Spinal cord (tissue), 4 donors: ENCODE results near the gene MEIG1. TPM values are rescaled to one million over a fixed set of nuclear protein-coding genes. Genes with fewer than 3 reads are reported as not detected.

Source experiments
- polyA plus RNA-seq, 2 donors: library from polyadenylated mRNA; unstranded; fragments of 120-200 nt; gene quantifications; one replicate each; pipeline ENCODE4 v1.2.1, GENCODE V29; 2013; ENCODE audit not compliant: insufficient read length in 2 of 2
- total RNA-seq, 2 donors: library from RNA; depleted of rRNA in 1 of 2; stranded (reverse); fragments of 120-200 nt in 1 of 2; fragments of >200 nt in 1 of 2; gene quantifications; one replicate each; pipeline versions ENCODE4 v1.2.3 to v1.2.4, GENCODE V29; 2013 to 2014

MEIG1 gene
- total and polyA plus RNA-seq, 4 donors, result 1.2 to 2.6 (median 1.9) TPM; not detected in 1

Other genes starting within 250 kb of the MEIG1 start
- gene FAM107B, start 184.5 kb upstream of the MEIG1 start, total RNA-seq, result 10 to 100 TPM; 49.2 to 56.9 TPM
- 10 to 100 TPM; 36.4 to 44.9 TPM for gene FAM107B, start 184.5 kb upstream of the MEIG1 start, polyA plus RNA-seq
- 1 to 10 TPM in 1 of 2 donors, under 1 TPM in 1; 0.50 to 2.9 TPM for gene CDNF, start 121.4 kb upstream of the MEIG1 start, total RNA-seq
- gene CDNF, start 121.4 kb upstream of the MEIG1 start, polyA plus RNA-seq, result 1 to 10 TPM; 1.5 to 1.8 TPM
- 10 to 100 TPM; 16.1 to 16.9 TPM for gene HSPA14, start 121.1 kb upstream of the MEIG1 start, total RNA-seq
- 10 to 100 TPM; 14.8 to 17.7 TPM for gene HSPA14, start 121.1 kb upstream of the MEIG1 start, polyA plus RNA-seq
- gene MSANTD7, start 121.1 kb upstream of the MEIG1 start, total RNA-seq, result 10 to 100 TPM; 18.2 to 27.7 TPM
- gene MSANTD7, start 121.1 kb upstream of the MEIG1 start, polyA plus RNA-seq, result 10 to 100 TPM; 16.1 to 17.7 TPM
- gene SUV39H2, start 80.5 kb upstream of the MEIG1 start, total RNA-seq, result 10 to 100 TPM; 16.5 to 19.4 TPM
- gene SUV39H2, start 80.5 kb upstream of the MEIG1 start, polyA plus RNA-seq, result 10 to 100 TPM; 14.4 to 15.1 TPM
- gene DCLRE1C, start 5.3 kb upstream of the MEIG1 start, total RNA-seq, result 10 to 100 TPM; 13.4 to 14.2 TPM
- 10 to 100 TPM in 1 of 2 donors, 1 to 10 TPM in 1; 10.0 to 13.1 TPM for gene DCLRE1C, start 5.3 kb upstream of the MEIG1 start, polyA plus RNA-seq
- gene OLAH, start 84.6 kb downstream of the MEIG1 start, total RNA-seq, result 1 to 10 TPM in 1 of 2 donors, under 1 TPM in 1; 0.79 to 7.4 TPM
- 1 to 10 TPM in 1 of 2 donors, under 1 TPM in 1; 0.84 to 1.9 TPM for gene OLAH, start 84.6 kb downstream of the MEIG1 start, polyA plus RNA-seq
- 10 to 100 TPM; 32.0 to 59.7 TPM for gene ACBD7, start 129.4 kb downstream of the MEIG1 start, total RNA-seq
- gene ACBD7, start 129.4 kb downstream of the MEIG1 start, polyA plus RNA-seq, result 10 to 100 TPM; 33.4 to 43.3 TPM
- gene RPP38, start 138.0 kb downstream of the MEIG1 start, total RNA-seq, result 10 to 100 TPM in 1 of 2 donors, 1 to 10 TPM in 1; 8.5 to 14.8 TPM
- gene RPP38, start 138.0 kb downstream of the MEIG1 start, polyA plus RNA-seq, result 10 to 100 TPM; 17.8 to 25.0 TPM
- gene NMT2, start 209.3 kb downstream of the MEIG1 start, total RNA-seq, result 10 to 100 TPM; 33.8 to 43.1 TPM
- 10 to 100 TPM; 33.2 to 38.0 TPM for gene NMT2, start 209.3 kb downstream of the MEIG1 start, polyA plus RNA-seq